WERI-Rb-1 (cell line): Measurements from ENCODE around the gene CACNG8.

Experiments
- DNase-seq: peaks from one replicate; pipeline ENCODE4 v3.0.0-alpha.2; 2020
- H3K27ac ChIP-seq: fragments of 250-450 bp; sonication (Bioruptor Pico); 2 replicates; pipeline ENCODE4 v1.5.1; 2020; ENCODE audit warnings: mild to moderate bottlenecking, moderate library complexity
- H3K27me3 ChIP-seq: fragments of 250-450 bp; sonication (Bioruptor Pico); 2 replicates; pipeline ENCODE4 v1.5.1; 2021; ENCODE audit warnings: mild to moderate bottlenecking, low read depth, moderate library complexity; ENCODE audit not compliant: insufficient read depth, severe bottlenecking
- H3K36me3 ChIP-seq: fragments of 250-450 bp; sonication (Bioruptor Pico); 2 replicates; pipeline ENCODE4 v1.5.1; 2020; ENCODE audit warnings: mild to moderate bottlenecking, moderate library complexity
- H3K4me3 ChIP-seq: 2 replicates; pipeline ENCODE4 v1.5.1; 2011; ENCODE audit warnings: low read depth, mild to moderate bottlenecking, control low read depth, low read length
- H3K9me3 ChIP-seq: fragments of 250-450 bp; sonication (Bioruptor Pico); 2 replicates; pipeline ENCODE4 v1.5.1; 2021; ENCODE audit warnings: mild to moderate bottlenecking, moderate library complexity; ENCODE audit not compliant: severe bottlenecking
- TF ChIP-seq, protein P1 (sequence below): IDR thresholded peaks from 2 replicates; pipeline ENCODE4 v1.5.1; 2011; ENCODE audit warnings: low read depth, mild to moderate bottlenecking, control low read depth, inconsistent platforms, low read length

CACNG8 gene

DNA sequence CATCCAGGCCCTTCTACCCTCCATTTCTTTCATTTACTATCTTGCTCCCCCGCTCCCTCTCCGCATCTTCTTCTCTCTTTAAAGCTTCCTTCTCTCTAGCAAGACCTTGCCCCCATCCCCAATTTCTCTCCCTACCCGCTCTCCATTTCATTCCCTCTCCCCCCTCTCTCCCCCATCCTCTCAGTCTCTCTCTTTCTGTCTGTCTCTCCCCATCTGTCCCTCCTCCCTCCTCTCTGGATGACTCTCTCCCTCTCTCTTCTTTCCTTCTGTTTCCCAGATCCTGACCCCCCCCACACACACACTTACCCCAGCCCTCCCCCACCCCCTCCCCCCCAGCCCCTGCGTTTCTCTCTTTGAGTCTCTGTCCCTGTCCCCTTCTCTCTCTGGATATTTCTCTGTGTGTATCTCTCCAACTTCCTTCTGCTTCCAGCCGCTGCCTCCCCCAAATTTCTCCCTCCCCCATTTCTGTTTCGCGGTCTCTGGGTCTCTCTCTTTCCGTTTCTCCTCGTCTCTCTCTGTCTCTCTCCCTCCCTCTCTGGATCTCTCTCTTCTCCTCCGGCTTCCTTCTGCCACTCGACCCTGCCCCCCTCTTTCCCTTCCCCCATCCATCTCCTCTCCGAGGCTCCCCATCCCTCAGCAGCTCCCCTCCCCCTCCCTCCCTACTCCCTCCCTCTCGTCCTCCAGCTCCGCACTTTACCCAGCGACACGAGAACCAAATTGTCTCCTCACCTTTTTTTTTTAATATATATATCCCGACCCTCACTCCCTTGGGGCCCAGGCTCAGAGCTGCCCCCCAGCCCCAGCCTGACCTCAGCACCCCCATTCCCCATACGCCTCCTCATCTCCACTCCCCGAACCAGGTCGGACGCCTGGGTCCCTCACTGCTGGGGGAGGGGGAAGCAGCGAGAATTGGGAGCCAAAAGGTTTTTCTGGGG, 3.6 kb upstream of the CACNG8 start:
- Histone ChIP-seq H3K9me3 (peaks cover 3% of the 10 kb centered on the region), H3K36me3 (no peaks in the 10 kb centered on the region), H3K4me3 (no peak overlapping the region), H3K27me3 (peaks cover 74% of the 10 kb centered on the region), H3K27ac (no peak overlapping the region)
- TF ChIP-seq, protein P1, sequence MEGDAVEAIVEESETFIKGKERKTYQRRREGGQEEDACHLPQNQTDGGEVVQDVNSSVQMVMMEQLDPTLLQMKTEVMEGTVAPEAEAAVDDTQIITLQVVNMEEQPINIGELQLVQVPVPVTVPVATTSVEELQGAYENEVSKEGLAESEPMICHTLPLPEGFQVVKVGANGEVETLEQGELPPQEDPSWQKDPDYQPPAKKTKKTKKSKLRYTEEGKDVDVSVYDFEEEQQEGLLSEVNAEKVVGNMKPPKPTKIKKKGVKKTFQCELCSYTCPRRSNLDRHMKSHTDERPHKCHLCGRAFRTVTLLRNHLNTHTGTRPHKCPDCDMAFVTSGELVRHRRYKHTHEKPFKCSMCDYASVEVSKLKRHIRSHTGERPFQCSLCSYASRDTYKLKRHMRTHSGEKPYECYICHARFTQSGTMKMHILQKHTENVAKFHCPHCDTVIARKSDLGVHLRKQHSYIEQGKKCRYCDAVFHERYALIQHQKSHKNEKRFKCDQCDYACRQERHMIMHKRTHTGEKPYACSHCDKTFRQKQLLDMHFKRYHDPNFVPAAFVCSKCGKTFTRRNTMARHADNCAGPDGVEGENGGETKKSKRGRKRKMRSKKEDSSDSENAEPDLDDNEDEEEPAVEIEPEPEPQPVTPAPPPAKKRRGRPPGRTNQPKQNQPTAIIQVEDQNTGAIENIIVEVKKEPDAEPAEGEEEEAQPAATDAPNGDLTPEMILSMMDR = no peak
- no peak for DNase-seq

DNA sequence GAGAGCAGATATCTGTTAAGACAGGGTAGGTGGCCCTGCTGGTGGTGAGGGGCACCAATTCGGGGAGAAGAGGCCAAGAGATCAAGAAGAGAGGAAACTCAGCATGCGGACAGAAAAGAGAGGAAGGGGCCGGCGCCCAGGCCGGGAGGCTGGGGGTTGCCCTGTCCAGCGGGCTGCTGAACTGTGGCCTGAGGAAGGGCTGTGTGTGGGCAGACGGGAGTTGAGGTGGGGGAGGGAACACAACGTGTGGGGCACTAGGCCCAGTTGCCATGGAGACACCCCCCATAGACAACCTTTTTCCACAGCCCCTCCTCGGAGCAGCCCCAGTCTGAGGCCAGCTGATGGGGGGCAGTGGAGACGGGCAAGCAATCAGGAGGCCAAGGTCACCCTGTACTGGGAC, 2.5 kb upstream of the CACNG8 start:
- no peak overlapping the region for H3K27ac ChIP-seq
- H3K36me3 ChIP-seq = no peaks in the 10 kb centered on the region
- H3K27me3 ChIP-seq = peaks cover 78% of the 10 kb centered on the region
- no peak for DNase-seq
- TF ChIP-seq, protein P1 = no peak
- no peak overlapping the region for H3K4me3 ChIP-seq
- H3K9me3 ChIP-seq = peaks cover 3% of the 10 kb centered on the region

DNA sequence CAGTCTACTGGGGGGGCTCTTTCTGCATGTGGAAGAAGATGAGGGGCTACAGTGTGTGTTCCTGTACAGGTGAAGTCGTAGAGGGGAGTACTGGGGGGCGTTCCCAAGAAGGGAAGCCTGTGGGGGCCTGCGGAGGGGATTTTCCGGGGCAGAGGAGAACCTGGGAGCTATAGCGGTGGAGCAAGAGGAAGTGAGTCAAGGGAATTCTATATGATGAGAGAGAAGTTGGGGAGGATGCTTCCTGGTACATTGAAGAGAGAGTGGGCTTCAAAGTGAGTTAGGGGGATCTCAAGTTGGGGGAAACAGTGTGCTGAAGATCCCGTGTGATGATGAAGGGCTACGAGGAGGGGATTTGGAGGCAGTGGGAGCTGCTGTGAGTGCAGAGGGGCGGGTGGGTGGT, 1.9 kb upstream of the CACNG8 start:
- no peak overlapping the region for H3K4me3 ChIP-seq
- H3K27me3 ChIP-seq = peaks cover 80% of the 10 kb centered on the region

DNA sequence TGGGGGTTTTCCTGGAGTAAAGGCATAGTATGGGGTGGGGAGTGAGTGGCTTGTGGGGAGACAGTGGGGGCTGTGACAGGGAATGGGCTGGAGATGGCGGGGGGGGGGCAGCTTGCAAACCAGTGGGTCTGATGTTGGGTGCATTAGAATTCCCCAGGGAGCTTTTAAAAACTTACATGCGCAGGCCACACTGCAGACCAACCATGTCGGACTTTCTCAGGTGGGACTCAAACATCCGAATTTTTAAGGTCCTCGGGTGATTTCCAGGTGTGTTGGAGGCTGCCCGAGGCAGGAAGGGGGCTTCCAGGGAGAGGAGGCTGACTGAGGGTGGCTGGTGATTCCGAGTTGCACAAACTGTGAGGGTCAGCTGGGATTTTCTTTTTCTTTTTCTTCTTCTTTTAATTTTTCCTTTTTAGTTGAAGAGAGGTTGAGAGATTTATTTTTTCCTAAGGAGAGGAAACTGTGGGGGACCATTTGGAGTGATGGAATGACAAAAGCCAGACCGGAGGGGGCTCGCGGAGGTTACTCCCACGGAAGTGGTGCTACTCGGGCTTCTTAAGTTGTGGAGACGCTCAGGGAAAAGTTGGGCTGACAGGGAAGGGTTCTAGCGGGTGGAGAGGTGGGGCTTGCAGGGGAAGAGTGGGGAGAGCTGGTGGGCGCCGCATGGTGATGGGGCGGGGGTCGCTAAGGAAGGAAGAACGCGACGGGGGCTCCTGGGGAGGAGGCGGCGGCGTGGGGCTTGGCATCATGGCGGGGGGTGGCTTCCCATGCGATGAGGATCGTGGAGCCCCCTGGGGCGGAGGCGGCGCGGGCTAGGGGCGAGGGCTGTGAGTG, 997 bp upstream of the CACNG8 start:
- no peak overlapping the region for H3K27ac ChIP-seq
- DNase-seq = no peak
- no peak overlapping the region for H3K4me3 ChIP-seq
- H3K36me3 ChIP-seq = no peaks in the 10 kb centered on the region
- TF ChIP-seq, protein P1 = no peak
- H3K9me3 ChIP-seq = peaks cover 3% of the 10 kb centered on the region
- H3K27me3 ChIP-seq = peaks cover 80% of the 10 kb centered on the region

More for the DNA sequence above, 1.9 kb upstream of the CACNG8 start:
- H3K9me3 ChIP-seq = peaks cover 3% of the 10 kb centered on the region
- no peak for DNase-seq
- H3K36me3 ChIP-seq = no peaks in the 10 kb centered on the region
- TF ChIP-seq, protein P1 = no peak
- H3K27ac ChIP-seq = no peak overlapping the region

DNA sequence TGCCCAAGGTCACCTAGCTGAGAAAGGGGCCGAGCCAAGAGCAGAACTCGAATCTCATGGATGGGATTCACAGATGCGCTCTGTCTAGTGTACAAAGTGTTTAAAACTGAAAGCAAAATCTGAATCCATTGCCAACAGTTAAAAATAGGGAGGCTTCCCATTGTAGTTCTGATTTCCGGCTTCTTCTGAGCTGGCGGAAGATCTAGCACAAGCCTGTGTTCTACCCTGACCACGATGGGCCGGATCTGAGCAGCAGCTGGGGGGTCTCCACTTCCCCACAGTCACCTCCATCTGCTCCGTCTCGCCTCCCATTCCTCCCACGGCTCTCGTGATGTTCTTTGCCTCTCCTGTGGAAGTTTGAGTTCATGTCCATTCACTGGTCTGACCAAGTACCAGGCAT, 2.4 kb downstream of the CACNG8 start:
- H3K27me3 ChIP-seq = peaks cover 73% of the 10 kb centered on the region
- no peaks in the 10 kb centered on the region for H3K9me3 ChIP-seq
- DNase-seq = no peak
- TF ChIP-seq, protein P1 = no peak
- H3K27ac ChIP-seq = no peak overlapping the region
- no peaks in the 10 kb centered on the region for H3K36me3 ChIP-seq
- no peak overlapping the region for H3K4me3 ChIP-seq
